GM23248 (cell line): ENCODE results near the gene B4GALT2.

Experiments used
- EZH2 ChIP-seq: fragments of 200-600 bp; sonication (generic); IDR thresholded peaks from 2 replicates; pipeline ENCODE4 v1.6.1; 2018; ENCODE audit warnings: antibody characterized with exemption, mild to moderate bottlenecking; ENCODE audit not compliant: insufficient read depth, poor library complexity, severe bottlenecking
- EZH2phosphoT487 ChIP-seq: fragments of 200-600 bp; sonication (generic); IDR thresholded peaks from 2 replicates; pipeline ENCODE4 v1.6.1; 2018; ENCODE audit warnings: antibody characterized with exemption, moderate library complexity, mild to moderate bottlenecking, low read depth; ENCODE audit not compliant: insufficient read depth

DNA sequence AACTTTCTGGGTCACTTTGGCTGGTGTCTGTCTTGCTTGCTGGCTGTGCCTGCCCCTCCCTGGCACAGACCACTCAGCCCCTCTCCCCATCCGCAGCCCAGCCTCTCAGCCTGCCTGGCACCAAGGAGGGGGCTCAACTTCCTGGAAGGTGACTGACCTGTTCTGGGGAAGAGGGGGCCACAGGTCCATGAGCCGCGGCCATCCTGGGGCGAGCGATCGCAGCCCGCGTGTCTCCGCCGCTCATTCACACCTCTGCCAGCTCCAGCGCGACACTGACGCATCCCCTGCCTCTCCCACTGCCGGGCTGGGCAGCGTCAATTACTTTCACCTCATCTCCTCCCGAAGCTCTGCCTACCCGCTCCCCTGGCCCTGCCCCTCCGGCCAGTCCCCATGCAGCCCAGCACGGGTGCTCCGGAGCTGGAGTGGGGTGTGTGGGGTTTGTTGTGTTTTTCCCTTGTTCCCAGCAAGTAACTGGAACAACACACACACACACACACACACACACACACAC, 37.9 kb downstream of the B4GALT2 start:
- TF ChIP-seq EZH2 (no peak), EZH2phosphoT487 (no peak)
